HG03045 (cell line): ENCODE results near the gene OLA1.
"Not testable (repeated sequence)": the region's sequence is repeated elsewhere in the genome, so short reads cannot be mapped to it uniquely, and the experiment has no call there.

Source experiments
- ATAC-seq: cut with Tn5 transposase; IDR thresholded peaks from one replicate; pipeline ENCODE4 v1.9.1; 2021; ENCODE audit warnings: mild to moderate bottlenecking, moderate library complexity; ENCODE audit not compliant: unreplicated experiment

Gene OLA1

DNA sequence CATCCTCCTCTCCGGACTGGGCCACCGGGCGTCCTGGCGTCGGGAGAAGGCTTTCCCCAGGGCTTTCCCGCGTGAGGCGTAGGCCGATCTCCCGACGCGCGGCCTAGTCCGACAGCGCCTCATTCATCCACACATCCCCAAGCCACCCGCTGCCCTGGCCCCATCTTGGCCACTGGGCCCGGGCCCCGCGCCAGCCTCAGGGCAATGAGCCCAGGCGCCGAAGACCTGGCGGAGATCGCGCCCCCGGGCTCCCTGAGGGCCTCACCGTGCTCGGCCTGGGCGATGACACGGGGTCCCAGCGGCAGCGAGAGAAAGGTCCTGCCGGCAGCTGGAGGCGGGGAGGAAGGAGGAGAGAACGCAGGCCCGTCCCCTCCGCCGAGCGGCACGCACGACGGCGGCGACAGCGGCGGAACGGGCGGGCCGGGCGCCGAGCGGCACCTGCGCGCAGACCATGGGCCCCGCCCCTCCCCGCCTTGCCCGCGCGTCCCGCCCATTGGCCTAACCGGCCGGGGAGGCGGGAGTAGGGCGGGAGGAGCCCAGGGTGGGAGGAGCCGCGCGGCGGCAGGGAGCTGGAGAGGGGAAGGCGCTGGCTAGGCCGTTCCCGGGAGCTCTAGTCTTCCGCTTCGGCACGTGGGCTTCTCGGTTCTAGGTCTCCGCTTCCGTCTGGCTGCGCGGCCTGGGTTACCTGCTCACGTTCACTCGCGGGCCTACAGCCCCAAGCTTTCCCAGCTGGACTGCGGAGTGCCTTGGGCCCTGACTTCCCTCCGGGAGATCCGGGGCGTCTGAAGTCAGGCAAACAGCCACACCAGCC is at the start of gene OLA1:
OLA1 (minus strand) TSS at position 346 of the 811 bp plus-strand sequence. CDS start 1,717 bp downstream, outside the sequence.
- ATAC-seq, result peak; percentile 98

DNA sequence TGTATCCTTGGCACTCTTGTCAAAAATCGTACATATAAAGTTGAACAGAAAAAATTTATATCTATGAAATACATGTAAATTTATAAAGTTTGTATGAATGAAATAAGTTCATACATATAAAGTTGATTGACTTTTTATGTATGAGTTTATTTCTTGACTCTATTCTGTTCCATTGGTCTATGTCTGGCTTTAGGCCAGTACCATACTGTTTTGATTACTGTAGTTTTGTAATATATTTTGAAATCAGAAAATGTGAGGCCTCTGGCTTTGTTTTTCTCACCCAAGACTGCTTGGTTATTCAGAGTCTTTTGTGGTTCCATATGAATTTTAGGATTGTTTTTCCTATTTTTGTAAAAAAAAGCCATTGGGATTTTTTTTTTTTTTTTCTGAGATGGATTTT is 44.6 kb upstream of the OLA1 start:
- ATAC-seq, result no peak

DNA sequence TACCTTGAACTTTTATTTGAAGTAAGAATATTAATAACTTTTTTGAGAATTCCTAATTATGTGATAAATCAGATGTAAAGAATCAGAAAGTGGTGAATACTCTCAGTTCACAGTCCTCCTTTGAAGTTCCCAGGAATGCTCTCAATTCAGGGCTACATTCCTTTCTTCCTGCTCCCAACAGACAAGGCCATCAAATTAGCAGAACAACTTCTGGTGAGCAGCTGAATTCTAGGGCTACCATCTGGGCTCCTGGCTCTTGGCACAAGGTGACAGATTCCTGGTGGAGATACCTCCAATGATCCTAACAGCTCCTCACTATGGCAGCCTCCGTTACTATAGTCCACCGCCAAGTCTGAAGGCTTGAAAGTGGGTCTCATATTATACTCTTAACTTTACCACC is 37.8 kb upstream of the OLA1 start:
- no peak for ATAC-seq

DNA sequence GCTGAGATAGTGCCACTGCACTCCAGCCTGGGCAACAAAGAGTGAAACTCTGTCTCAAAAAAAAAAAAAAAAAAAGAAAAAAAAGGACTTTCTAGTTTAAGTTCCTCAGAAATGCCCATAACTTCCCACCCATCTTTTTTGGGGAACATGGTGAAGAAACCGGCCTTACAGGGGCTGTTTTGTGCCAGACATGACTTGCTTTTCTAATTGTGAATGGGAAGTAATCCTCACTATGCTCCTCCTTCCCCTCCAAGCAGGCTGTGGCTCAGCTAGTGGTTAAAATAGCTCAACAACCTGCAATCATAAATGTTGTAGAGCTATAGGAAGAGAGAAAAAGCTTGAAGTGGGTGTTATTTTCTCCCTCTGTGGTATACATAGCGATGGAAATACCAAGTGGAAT is 34.1 kb upstream of the OLA1 start:
- ATAC-seq, result no peak

DNA sequence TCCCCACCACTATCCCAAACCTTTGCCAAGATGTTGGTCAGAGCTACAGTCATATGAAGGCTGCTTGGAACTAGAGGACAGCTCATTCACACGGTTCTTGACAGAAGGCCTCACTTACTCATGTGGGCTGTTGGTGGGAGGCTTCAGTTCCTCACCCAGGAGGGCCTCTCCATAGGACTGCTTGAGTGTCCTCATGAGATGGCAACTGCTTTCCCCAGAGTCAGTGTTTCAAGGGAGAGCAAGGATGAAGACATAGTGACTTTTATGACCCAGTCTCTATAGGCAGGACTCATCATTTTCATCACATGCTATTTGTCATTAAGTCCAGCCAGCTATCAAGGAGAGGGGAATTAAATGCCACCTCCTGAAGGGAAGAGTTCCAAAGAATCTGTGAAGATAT is 33.4 kb upstream of the OLA1 start:
- ATAC-seq, result no peak

DNA sequence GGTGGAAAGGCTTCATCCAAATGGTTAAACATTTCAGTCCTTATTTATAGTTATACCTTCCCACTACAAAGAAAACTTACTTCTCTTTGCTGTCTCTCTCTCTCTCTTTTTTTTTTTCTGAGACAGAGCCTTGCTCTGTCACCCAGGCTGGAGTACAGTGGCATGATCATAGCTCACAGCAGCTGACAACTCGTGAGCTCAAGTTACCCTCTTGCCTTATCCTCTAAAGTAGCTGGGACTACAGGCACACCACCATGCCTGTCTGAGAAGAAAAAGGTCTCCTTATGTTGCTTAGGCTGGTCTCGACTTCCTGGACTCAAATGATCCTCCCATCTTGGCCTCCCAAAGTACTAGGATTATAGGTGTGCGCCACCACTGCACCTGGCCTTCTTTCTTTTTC is 32.3 kb upstream of the OLA1 start:
- no peak for ATAC-seq

DNA sequence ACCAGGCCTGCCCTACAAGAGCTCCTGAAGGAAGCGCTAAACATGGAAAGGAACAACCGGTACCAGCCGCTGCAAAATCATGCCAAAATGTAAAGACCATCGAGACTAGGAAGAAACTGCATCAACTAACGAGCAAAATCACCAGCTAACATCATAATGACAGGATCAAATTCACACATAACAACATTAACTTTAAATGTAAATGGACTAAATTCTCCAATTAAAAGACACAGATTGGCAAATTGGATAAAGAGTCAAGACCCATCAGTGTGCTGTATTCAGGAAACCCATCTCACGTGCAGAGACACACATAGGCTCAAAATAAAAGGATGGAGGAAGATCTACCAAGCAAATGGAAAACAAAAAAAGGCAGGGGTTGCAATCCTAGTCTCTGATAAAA is 21.9 kb upstream of the OLA1 start:
- not testable (repeated sequence) for ATAC-seq

DNA sequence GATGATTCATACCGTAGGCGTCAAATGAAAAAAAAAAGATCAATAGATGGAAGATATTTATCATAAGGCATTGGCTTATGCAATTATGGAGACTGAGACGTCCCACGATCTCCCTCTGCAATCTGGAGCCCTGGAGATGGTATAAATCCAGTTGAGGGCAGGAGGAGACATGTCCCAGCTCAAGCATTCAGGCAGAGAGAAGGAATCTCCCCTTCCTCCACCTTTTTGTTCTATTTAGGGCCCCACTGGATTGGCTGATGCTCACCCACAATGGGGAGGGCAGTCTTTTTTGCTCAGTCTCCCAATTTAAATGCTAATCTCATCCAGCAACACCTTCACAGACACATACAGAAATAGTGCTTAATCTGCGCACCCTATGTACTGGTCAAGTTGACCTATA is 18.0 kb upstream of the OLA1 start:
- ATAC-seq, result no peak

DNA sequence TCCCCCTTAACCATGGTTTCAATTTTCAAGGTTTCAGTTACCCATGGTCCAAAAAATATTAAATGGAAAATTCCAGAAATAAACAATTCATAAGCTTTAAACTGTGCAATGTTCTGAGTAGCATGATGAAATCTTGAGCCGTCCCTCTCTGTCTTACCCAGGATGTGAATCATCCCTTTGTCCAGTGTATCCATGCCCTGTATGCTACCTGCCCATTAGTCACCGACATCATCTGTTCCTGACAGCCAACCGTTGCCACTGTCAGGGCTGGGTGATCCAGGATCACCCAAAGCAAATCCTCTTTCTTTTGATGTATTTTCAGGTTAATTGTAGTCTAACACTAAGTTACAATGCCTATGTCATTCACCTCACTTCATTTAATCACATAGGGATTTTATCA is 15.7 kb upstream of the OLA1 start:
- no peak for ATAC-seq

DNA sequence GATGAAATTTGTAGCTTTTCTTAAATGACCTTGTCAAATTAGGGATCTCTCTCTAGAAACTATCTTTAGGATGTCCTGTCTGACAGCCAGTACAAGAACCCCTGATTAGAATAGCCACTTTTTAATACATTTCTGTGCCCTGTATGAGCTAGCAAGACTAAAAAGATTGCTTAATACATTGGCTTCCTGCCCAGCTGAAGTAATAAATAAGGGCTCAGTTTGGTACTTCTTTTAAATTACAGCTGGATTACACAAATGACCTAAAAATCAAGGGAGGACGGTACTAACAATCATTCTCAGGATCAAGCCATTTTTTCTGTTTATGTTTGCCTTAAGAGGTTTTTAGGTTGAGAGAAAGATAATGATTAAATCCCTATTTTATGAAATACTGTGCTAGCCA is 11.6 kb upstream of the OLA1 start:
- no peak for ATAC-seq

DNA sequence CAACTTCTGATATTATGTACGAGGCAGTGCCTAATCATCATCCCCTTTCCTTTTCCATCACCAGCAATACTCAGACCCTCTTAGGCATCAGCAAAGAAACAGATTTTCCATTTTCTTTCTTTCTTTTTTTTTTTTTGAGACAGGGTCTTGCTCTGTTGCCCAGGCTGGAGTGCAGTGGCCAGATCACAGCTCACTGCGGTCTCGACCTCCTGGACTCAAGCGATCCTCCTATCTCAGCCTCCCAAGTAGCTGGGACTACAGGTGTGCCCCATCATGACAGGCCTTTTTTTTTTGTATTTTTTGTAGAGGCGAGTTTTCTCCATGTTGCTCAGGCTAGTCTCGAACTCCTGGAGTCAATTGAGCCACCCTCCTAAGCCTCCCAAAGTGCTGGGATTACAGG is 5.9 kb upstream of the OLA1 start:
- ATAC-seq, result no peak

DNA sequence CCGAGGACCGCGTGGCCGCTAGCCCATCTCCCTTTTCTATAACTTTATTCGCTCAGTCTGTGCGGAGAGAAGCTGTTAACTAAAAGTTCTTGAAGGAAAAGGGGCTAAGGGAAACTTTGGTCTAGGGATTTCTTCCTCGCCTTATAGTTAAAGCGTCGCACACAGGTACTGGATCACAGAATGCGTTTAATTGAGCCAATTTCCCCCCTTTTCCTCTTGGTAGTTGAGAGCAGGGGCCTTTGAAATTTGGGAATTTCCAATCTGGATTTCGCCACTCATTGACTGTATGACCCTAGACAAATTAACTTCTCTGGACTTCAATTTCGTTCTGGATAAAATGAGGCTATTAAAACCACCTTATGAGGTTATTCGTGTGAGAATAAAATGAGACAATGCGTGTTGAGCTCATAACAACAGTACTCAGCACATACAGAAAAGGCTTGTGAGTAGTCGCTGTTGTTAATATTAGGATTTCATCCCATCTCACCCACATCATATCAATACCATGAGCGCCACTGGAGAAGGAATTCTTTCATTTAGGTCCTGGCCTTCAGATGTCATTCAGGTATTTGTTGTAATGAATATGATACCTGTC is 763 bp upstream of the OLA1 start:
- no peak for ATAC-seq

DNA sequence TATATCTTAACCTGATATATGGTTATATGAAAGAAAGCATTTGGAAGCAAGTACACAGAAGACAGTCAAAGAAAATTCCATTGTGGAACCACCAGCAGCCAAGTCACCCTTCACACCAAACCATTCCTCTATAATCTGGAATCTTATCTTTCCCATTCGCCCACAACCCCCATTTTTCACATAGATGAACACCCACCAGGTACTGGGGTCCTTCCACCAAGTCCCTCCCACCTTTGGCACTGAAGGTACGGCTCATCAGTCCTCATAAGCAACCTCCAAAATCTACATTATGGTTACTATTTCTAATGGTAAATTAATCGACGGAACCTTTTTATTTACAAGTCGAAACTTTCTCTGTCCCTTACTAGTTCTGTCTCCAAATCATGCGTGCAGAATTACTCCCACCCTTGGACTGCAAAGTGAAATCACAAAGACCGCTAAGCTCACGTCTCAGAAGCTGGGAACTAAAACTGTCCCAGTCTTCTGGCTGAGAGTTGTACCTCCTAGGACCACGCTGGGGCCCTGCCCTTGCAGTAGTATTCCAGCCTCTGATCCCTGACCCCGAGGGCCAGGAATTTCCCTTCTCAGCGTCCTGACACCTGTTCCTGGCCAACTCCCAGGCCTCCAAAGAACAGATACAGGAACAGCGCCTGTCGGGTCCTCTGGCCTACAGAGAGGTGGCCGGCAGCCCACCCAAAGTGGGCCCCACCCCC is 702 bp downstream of the OLA1 start:
- ATAC-seq, result peak; percentile 11

DNA sequence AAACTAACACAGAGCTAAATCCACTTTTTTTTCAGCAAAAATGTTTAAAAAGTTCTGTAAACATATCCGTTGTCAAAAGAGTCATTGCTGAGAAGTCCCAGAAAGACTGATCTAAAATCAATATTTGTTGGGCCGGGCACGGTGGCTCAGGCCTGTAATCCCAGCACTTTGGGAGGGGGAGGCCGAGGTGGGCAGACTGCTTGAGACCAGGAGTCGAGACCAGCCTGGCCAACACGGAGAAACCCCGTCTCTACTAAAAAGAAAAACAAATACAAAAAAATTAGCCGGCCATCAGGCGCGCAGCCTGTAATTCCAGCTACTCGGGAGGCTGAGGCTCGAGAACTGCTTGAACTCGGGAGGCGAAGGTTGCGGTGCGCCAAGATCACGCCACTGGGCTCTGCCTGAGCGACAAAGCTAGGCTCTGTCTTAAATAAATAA is 1.4 kb downstream of the OLA1 start:
- ATAC-seq, result no peak

DNA sequence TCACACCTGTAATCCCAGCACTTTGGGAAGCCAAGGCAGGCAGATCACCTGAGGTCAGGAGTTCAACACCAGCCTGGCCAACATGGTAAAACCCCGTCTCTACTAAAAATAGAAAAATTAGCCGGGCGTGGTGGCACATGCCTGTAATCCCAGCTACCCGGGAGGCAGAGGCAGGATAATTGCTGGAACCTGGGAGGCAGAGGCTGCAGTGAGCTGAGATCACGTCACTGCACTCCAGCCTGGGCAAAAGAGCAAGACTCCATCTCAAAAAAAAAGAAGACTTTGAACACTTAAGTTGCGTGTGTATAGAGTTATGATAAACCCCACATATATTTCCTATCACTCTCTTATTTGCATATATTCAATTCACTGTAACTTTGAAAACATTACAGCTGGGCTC is 2.7 kb downstream of the OLA1 start:
- ATAC-seq, result not testable (repeated sequence)

DNA sequence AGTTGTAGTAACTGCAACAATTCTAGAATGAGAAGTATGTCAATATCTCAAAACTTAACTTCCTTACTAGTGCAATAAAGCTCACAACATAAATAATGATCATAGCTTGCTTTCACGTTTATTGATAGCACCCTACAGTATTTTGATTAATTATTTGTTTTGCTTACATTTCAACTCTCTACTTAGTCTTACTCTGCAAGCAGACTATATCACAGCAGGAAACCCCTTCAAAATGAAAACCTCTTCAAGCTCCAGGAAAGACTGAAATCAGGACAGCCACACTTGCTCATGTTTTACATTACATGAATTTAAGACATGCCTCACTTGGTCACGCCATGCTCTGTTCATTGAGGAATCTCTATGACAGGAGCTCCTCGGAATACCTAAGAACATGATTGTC is 3.3 kb downstream of the OLA1 start:
- no peak for ATAC-seq

DNA sequence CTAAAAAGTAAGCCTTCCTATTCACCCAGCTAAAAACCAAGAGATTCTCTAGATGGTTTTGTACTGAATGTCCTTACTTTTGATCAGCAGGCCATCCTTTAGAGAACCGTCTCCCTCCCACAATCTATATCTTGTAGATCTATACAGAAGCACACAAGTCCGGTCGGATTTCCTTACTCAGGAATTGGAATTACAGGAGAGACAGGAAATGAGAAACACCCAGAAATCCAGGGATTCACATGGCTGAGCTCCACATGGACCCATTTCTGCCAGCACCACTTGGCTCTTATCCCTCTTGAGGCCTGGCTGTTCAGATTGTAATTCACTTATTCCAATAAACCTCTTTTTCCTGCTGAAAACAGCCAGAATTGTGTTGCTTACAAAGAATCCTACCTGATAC is 4.5 kb downstream of the OLA1 start:
- ATAC-seq, result no peak

DNA sequence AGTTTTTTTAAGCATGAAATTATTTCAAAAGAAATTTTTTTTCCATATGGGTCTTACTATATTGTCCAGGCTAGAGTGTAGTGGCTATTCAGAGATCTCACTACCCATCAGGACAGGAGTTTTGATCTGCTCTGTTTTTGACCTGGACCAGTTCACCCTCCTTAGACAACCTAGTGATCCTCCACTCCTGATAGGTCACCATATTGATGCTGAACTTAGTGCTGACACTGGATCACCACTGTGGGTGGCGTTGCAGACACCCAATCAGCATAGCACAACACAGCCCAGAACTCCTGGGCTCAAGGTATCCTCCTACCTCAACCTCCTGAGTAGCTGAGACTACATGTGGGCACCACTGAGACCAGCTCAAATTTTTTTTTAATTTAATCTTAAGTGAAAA is 8.2 kb downstream of the OLA1 start:
- ATAC-seq, result no peak

DNA sequence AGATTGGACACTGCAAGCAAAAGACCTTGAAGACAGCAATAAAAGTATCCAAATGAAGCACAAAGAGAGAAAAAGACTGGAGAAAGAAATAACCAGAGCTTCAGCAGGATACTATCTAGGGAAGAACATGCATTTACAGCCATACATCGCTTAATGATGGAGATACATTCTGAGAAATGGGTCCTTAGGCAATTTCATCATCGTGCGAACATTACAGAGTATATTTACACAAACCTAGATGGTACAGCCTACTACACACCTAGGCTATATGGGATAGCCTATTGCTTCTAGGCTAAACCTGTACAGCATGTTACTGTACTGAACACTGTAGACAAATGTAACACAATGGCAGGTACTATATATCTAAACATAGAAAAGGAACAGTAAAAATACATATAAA is 11.9 kb downstream of the OLA1 start:
- no peak for ATAC-seq

DNA sequence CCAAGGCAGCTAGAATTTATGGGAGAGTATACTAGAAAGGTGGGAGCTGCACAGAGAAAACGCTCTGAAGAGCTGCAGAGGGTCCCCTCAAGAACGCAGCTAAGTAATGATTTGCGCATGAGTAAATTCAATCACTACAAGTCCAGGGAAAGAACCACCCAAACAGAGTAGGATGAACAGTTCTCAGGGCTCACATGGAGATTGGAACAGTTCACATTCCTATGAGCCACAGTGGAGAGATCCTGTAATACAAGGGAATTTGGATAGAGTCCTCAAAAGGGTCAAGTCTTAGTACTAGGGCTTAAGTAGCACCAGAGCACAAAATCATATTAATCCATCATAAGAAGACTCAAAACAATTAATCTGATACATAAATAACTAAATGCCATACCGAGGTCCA is 12.7 kb downstream of the OLA1 start:
- no peak for ATAC-seq

DNA sequence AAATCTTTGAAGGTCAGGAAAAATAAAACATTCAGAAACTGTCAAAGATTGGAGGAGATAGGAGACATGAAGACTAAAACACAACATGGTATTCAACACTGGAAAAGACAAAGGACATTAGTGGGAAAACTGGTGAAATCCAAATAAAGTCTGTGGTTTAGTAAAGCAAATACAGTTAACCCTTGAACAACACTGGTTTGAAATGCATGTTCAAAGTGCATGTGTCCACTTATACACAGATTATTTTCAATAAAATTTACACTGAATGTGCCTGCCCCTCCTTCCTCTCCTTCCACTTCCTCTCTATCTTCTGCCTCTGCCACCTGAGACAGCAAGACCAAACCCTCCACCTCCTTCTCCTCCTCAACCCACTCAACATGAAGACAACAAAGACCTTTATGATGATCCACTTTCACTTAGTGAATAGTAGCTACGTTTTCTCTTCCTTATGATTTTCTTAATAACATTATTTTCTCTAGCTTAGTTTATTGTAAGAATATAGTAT is 14.5 kb downstream of the OLA1 start:
- no peak for ATAC-seq

DNA sequence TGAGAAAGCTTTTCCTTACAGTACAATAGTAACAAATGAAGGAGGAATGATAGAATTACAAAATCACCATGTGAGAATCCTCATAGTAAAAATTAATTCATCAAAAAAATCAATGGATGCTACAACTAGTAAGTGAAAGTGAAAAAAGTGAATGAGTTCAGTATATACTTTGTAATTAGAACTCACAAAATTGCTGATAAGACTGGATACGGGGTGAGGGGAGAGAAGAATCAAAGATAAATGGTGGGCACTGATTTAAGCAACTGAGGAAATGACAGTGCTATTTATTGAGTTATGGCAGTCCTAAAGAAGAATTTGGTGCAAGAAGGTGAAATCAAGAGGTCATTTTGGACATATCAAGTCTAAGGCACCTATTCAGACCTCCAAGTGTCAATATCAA is 20.6 kb downstream of the OLA1 start:
- no peak for ATAC-seq
